ENCODE measurements around the gene SLC24A5. TPM values are rescaled to one million over a fixed set of nuclear protein-coding genes. Genes with fewer than 3 reads are reported as not detected.
A peak's percentile ranks its signal among the peaks of the same experiment; 100 is the strongest.

SLC24A5 gene
- total RNA-seq, 1 donor from 2014 or later, result not detected

- Histone ChIP-seq H3K36me3 (ENCODE audit: control insufficient read depth, insufficient read depth, low read length) (no peaks in the 10 kb centered on the region), H3K4me3 (ENCODE audit: low read depth, low read length) (no peak overlapping the region), H3K27me3 (ENCODE audit: control insufficient read depth, insufficient read depth, low read length) (no peaks in the 10 kb centered on the region)
- DNase-seq (ENCODE audit: low read depth), result no peak
- TF ChIP-seq CTCF (IDR thresholded peaks at IDR 0.05; ENCODE audit: insufficient read depth, low read length, poor library complexity, severe bottlenecking), result peak; percentile 71
Measured at GRCh38 chr15:48084759-48085590, 35.8 kb upstream of the SLC24A5 start.

- no peak for TF ChIP-seq CTCF (IDR thresholded peaks at IDR 0.05; ENCODE audit: insufficient read depth, low read length, poor library complexity, severe bottlenecking)
- Histone ChIP-seq H3K27me3 (ENCODE audit: control insufficient read depth, insufficient read depth, low read length) (no peaks in the 10 kb centered on the region), H3K4me3 (ENCODE audit: low read depth, low read length) (no peak overlapping the region), H3K36me3 (ENCODE audit: control insufficient read depth, insufficient read depth, low read length) (no peaks in the 10 kb centered on the region)
- no peak for DNase-seq (ENCODE audit: low read depth)
Measured at GRCh38 chr15:48085591-48085930, 35.2 kb upstream of the SLC24A5 start.

- Histone ChIP-seq H3K27me3 (ENCODE audit: control insufficient read depth, insufficient read depth, low read length) (no peaks in the 10 kb centered on the region), H3K36me3 (ENCODE audit: control insufficient read depth, insufficient read depth, low read length) (no peaks in the 10 kb centered on the region), H3K4me3 (ENCODE audit: low read depth, low read length) (no peak overlapping the region)
- no peak for DNase-seq (ENCODE audit: low read depth)
- no peak for TF ChIP-seq CTCF (IDR thresholded peaks at IDR 0.05; ENCODE audit: insufficient read depth, low read length, poor library complexity, severe bottlenecking)
Measured at GRCh38 chr15:48086133-48086532, 34.7 kb upstream of the SLC24A5 start.

GRCh38 chr15:48086576-48086975 lies 34.2 kb upstream of the SLC24A5 start:
- H3K27me3 ChIP-seq (ENCODE audit: control insufficient read depth, insufficient read depth, low read length), result no peaks in the 10 kb centered on the region
- H3K36me3 ChIP-seq (ENCODE audit: control insufficient read depth, insufficient read depth, low read length), result no peaks in the 10 kb centered on the region
- no peak for TF ChIP-seq CTCF (IDR thresholded peaks at IDR 0.05; ENCODE audit: insufficient read depth, low read length, poor library complexity, severe bottlenecking)
- H3K4me3 ChIP-seq (ENCODE audit: low read depth, low read length), result no peak overlapping the region
- DNase-seq (ENCODE audit: low read depth), result no peak

- DNase-seq (ENCODE audit: low read depth), result no peak
- no peak for TF ChIP-seq CTCF (IDR thresholded peaks at IDR 0.05; ENCODE audit: insufficient read depth, low read length, poor library complexity, severe bottlenecking)
- H3K36me3 ChIP-seq (ENCODE audit: control insufficient read depth, insufficient read depth, low read length), result no peaks in the 10 kb centered on the region
- no peak overlapping the region for H3K4me3 ChIP-seq (ENCODE audit: low read depth, low read length)
- H3K27me3 ChIP-seq (ENCODE audit: control insufficient read depth, insufficient read depth, low read length), result no peaks in the 10 kb centered on the region
Measured at GRCh38 chr15:48087844-48088243, 32.9 kb upstream of the SLC24A5 start.

- Histone ChIP-seq H3K36me3 (ENCODE audit: control insufficient read depth, insufficient read depth, low read length) (no peaks in the 10 kb centered on the region), H3K27me3 (ENCODE audit: control insufficient read depth, insufficient read depth, low read length) (no peaks in the 10 kb centered on the region), H3K4me3 (ENCODE audit: low read depth, low read length) (no peak overlapping the region)
- no peak for TF ChIP-seq CTCF (IDR thresholded peaks at IDR 0.05; ENCODE audit: insufficient read depth, low read length, poor library complexity, severe bottlenecking)
- no peak for DNase-seq (ENCODE audit: low read depth)
Measured at GRCh38 chr15:48089702-48090101, 31.1 kb upstream of the SLC24A5 start.

Measured in kidney epithelial cell (primary cell).